Esophagus muscularis mucosa (tissue), 4 donors: Measurements from ENCODE around the gene BCAS1. TPM values are rescaled to one million over a fixed set of nuclear protein-coding genes. Genes with fewer than 3 reads are reported as not detected.

ENCODE experiments used
- DNase-seq: peaks from one replicate; pipeline ENCODE4 v3.0.0-alpha.2; 2017; ENCODE audit errors: extremely low spot score
- H3K27ac ChIP-seq, 4 donors: fragments of 200-600 bp; sonication (generic); replicated peaks in 1 of 4; 1 replicate in 3 of 4; 2 replicates in 1 of 4; pipeline ENCODE4 v1.5.1; 2016 to 2019; ENCODE audit warnings: mild to moderate bottlenecking in 1 of 4
- H3K27me3 ChIP-seq, 4 donors: fragments of 200-600 bp; sonication (generic); one replicate each; pipeline versions ENCODE4 v1.5.1 to v1.6.0; 2016 to 2019
- H3K36me3 ChIP-seq, 4 donors: fragments of 200-600 bp; sonication (generic); one replicate each; pipeline ENCODE4 v1.5.1; 2016 to 2019
- H3K4me1 ChIP-seq, 4 donors: fragments of 200-600 bp; sonication (generic); one replicate each; pipeline ENCODE4 v1.5.1; 2016 to 2019
- H3K4me3 ChIP-seq, 4 donors: fragments of 200-600 bp; sonication (generic); 1 replicate in 2 of 4; 2 replicates in 2 of 4; pipeline ENCODE4 v1.5.1; 2016 to 2019; ENCODE audit warnings: mild to moderate bottlenecking in 4 of 4, moderate library complexity in 1 of 4
- H3K9me3 ChIP-seq, 4 donors: fragments of 200-600 bp; sonication (generic); 1 replicate in 3 of 4; 2 replicates in 1 of 4; pipeline ENCODE4 v1.5.1; 2016 to 2019
- CTCF ChIP-seq, 3 experiments: fragments of 200-600 bp in 2 of 3; fragments of 450-650 bp in 1 of 3; sonication (generic) in 2 of 3; IDR thresholded peaks; one replicate each; pipeline ENCODE4 v1.5.1; 2017 to 2019; ENCODE audit warnings: antibody characterized with exemption in 3 of 3, mild to moderate bottlenecking in 2 of 3, moderate library complexity in 1 of 3
- EP300 ChIP-seq: sonication (generic); formaldehyde crosslinking; IDR thresholded peaks from one replicate; pipeline ENCODE4 v1.6.1; 2017; ENCODE audit warnings: antibody characterized with exemption
- POLR2A ChIP-seq: fragments of 450-650 bp; IDR thresholded peaks from one replicate; pipeline ENCODE4 v1.6.1; 2017; ENCODE audit warnings: antibody characterized with exemption, moderate library complexity, mild to moderate bottlenecking, low read depth
- POLR2AphosphoS5 ChIP-seq, 2 donors: sonication (generic); formaldehyde crosslinking; IDR thresholded peaks; one replicate each; pipeline ENCODE4 v1.6.1; 2017; ENCODE audit warnings: antibody characterized with exemption in 2 of 2
- WGBS: methylation state at CpG from one replicate; pipeline ENCODE4 v1.1.5; 2018; 5-methylcytosine and 5-hydroxymethylcytosine counted together
- intact Hi-C: fragments of 100-400 bp; cut with DNase I; formaldehyde crosslinking; loops from one replicate; pipeline ENCODE4 v1.15.1; 2023
- total RNA-seq, 4 donors: library from RNA; depleted of rRNA; stranded (reverse); fragments of >200 nt; gene quantifications; one replicate each; pipeline versions ENCODE4 v1.1.0 to v1.2.1, GENCODE V29; 2016

The BCAS1 gene
- total RNA-seq, 4 donors from 2014 or later, result 0.13 to 0.46 TPM; not detected in 2

GRCh38 chr20:54097236-54097529 lies 26.8 kb upstream of the BCAS1 start:
- intact Hi-C loops, result loop anchor here (5.0 kb wide), 1 partner anchor 550 kb away; no protein-coding TSS in a partner anchor
- H3K27ac ChIP-seq, result no peak overlapping the region
- no peaks in the 10 kb centered on the region for H3K4me1 ChIP-seq
- no peak for DNase-seq
- H3K36me3 ChIP-seq, result no peaks in the 10 kb centered on the region
- no peaks in the 10 kb centered on the region for H3K9me3 ChIP-seq
- TF ChIP-seq POLR2AphosphoS5 (IDR thresholded peaks at IDR 0.05) (no peak), POLR2A (no peak), EP300 (no peak), CTCF (IDR thresholded peaks at IDR 0.05) (no peak)
- WGBS, result 90% methylated on average over 2 of the region's 2 CpGs
- H3K4me3 ChIP-seq, result no peak overlapping the region
- peaks cover 0 to 14% (median 0%) of the 10 kb centered on the region in 4 donors for H3K27me3 ChIP-seq

- peaks cover 0 to 14% (median 0%) of the 10 kb centered on the region in 4 donors for H3K27me3 ChIP-seq
- H3K36me3 ChIP-seq, result no peaks in the 10 kb centered on the region
- TF ChIP-seq EP300 (no peak), POLR2AphosphoS5 (IDR thresholded peaks at IDR 0.05) (no peak), CTCF (IDR thresholded peaks at IDR 0.05) (no peak), POLR2A (no peak)
- 82% methylated on average over 1 of the region's 1 CpG for WGBS
- no peak overlapping the region for H3K4me3 ChIP-seq
- intact Hi-C loops, result loop anchor here (5.0 kb wide), 1 partner anchor 551 kb away; no protein-coding TSS in a partner anchor
- no peak for DNase-seq
- no peaks in the 10 kb centered on the region for H3K4me1 ChIP-seq
- H3K9me3 ChIP-seq, result no peaks in the 10 kb centered on the region
- H3K27ac ChIP-seq, result no peak overlapping the region
These were observed 25.4 kb upstream of the BCAS1 start for GRCh38 chr20:54095824-54096223.

- TF ChIP-seq EP300 (no peak), CTCF (IDR thresholded peaks at IDR 0.05) (no peak), POLR2A (no peak), POLR2AphosphoS5 (IDR thresholded peaks at IDR 0.05) (no peak)
- WGBS, result 84% methylated on average over 5 of the region's 5 CpGs
- Histone ChIP-seq H3K4me1 (no peaks in the 10 kb centered on the region), H3K9me3 (no peaks in the 10 kb centered on the region), H3K27ac (no peak overlapping the region), H3K4me3 (no peak overlapping the region), H3K27me3 (peaks cover 0 to 14% (median 0%) of the 10 kb centered on the region in 4 donors), H3K36me3 (no peaks in the 10 kb centered on the region)
- no peak for DNase-seq
- intact Hi-C loops, result no loop called here
These were observed 23.8 kb upstream of the BCAS1 start for GRCh38 chr20:54094268-54094580.

GRCh38 chr20:54093423-54094267 lies 23.3 kb upstream of the BCAS1 start:
- Histone ChIP-seq H3K36me3 (no peaks in the 10 kb centered on the region), H3K4me3 (no peak overlapping the region), H3K4me1 (no peaks in the 10 kb centered on the region), H3K9me3 (no peaks in the 10 kb centered on the region), H3K27me3 (peaks cover 0 to 10% (median 0%) of the 10 kb centered on the region in 4 donors), H3K27ac (no peak overlapping the region)
- intact Hi-C loops, result no loop called here
- DNase-seq, result no peak
- TF ChIP-seq CTCF (IDR thresholded peaks at IDR 0.05), result no peak
- TF ChIP-seq POLR2A, result no peak
- no peak for TF ChIP-seq EP300
- TF ChIP-seq POLR2AphosphoS5 (IDR thresholded peaks at IDR 0.05), result no peak
- WGBS, result 58% methylated on average over 9 of the region's 9 CpGs

GRCh38 chr20:54092021-54092420 lies 21.6 kb upstream of the BCAS1 start:
- no peaks in the 10 kb centered on the region for H3K4me1 ChIP-seq
- TF ChIP-seq POLR2AphosphoS5 (IDR thresholded peaks at IDR 0.05) (no peak), POLR2A (no peak), EP300 (no peak), CTCF (IDR thresholded peaks at IDR 0.05) (no peak)
- intact Hi-C loops, result no loop called here
- no peak overlapping the region for H3K4me3 ChIP-seq
- H3K27me3 ChIP-seq, result peaks cover 0 to 8% (median 0%) of the 10 kb centered on the region in 4 donors
- no peak for DNase-seq
- H3K36me3 ChIP-seq, result no peaks in the 10 kb centered on the region
- H3K27ac ChIP-seq, result no peak overlapping the region
- WGBS, result 46% methylated on average over 2 of the region's 2 CpGs
- H3K9me3 ChIP-seq, result no peaks in the 10 kb centered on the region
